Smooth muscle cell (in vitro differentiated cells): Measurements from ENCODE around the gene RAB1A. TPM values are rescaled to one million over a fixed set of nuclear protein-coding genes. Genes with fewer than 3 reads are reported as not detected.
A peak's percentile ranks its signal among the peaks of the same experiment; 100 is the strongest.

Experiments used
- DNase-seq: peaks from one replicate; lab custom pipeline; 2025; ENCODE audit not compliant: unreplicated experiment; lab: John Stamatoyannopoulos, UW
- H2AFZ ChIP-seq: fragments of 200-600 bp; sonication (generic); 2 replicates; pipeline ENCODE4 v1.6.0; 2016; ENCODE audit warnings: antibody characterized with exemption, low read depth, mild to moderate bottlenecking
- H3F3A ChIP-seq: fragments of 200-600 bp; sonication (generic); 2 replicates; pipeline ENCODE4 v1.6.0; 2017; ENCODE audit warnings: antibody characterized with exemption, low read depth
- H3K27ac ChIP-seq: fragments of 200-600 bp; sonication (generic); 2 replicates; pipeline ENCODE4 v1.5.1; 2016; ENCODE audit warnings: low read depth, mild to moderate bottlenecking
- H3K27me3 ChIP-seq: fragments of 200-600 bp; sonication (generic); 2 replicates; pipeline ENCODE4 v1.6.1; 2016; ENCODE audit warnings: low read depth, mild to moderate bottlenecking
- H3K36me3 ChIP-seq: fragments of 200-600 bp; sonication (generic); 2 replicates; pipeline ENCODE4 v1.5.1; 2016; ENCODE audit warnings: low read depth
- H3K4me1 ChIP-seq: fragments of 200-600 bp; sonication (generic); 2 replicates; pipeline ENCODE4 v1.5.1; 2016; ENCODE audit warnings: low read depth
- H3K4me2 ChIP-seq: fragments of 200-600 bp; sonication (generic); 2 replicates; pipeline ENCODE4 v1.6.0; 2016; ENCODE audit warnings: mild to moderate bottlenecking
- H3K4me3 ChIP-seq: fragments of 200-600 bp; sonication (generic); 2 replicates; pipeline ENCODE4 v1.5.1; 2016; ENCODE audit warnings: mild to moderate bottlenecking
- H3K79me2 ChIP-seq: fragments of 200-600 bp; sonication (generic); 2 replicates; pipeline ENCODE4 v1.6.0; 2016; ENCODE audit warnings: low read depth, mild to moderate bottlenecking
- H3K9ac ChIP-seq: fragments of 200-600 bp; sonication (generic); 2 replicates; pipeline ENCODE4 v1.6.0; 2016; ENCODE audit warnings: low read depth
- H3K9me3 ChIP-seq: fragments of 200-600 bp; sonication (generic); replicated peaks from 2 replicates; pipeline ENCODE4 v1.5.1; 2016; ENCODE audit warnings: low read depth
- H4K20me1 ChIP-seq: fragments of 200-600 bp; sonication (generic); 2 replicates; pipeline ENCODE4 v1.6.0; 2016; ENCODE audit warnings: low read depth
- CTCF ChIP-seq: fragments of 200-600 bp; sonication (generic); IDR thresholded peaks from 2 replicates; pipeline ENCODE4 v1.5.1; 2017; ENCODE audit warnings: borderline replicate concordance, mild to moderate bottlenecking, antibody characterized with exemption; ENCODE audit not compliant: insufficient read depth, poor library complexity, severe bottlenecking
- WGBS: methylation state at CpG from one replicate; pipeline ENCODE4 v1.1.7; 2016; ENCODE audit warnings: low lambda C conversion rate; 5-methylcytosine and 5-hydroxymethylcytosine counted together
- polyA plus RNA-seq: library from polyadenylated mRNA; unstranded; fragments of >200 nt; fragmentation: Nextera tagmentation; extraction: Ambion mirVana; gene quantifications from 2 replicates; pipeline ENCODE4 v1.2.1, GENCODE V29; 2016
- total RNA-seq: library from RNA; depleted of rRNA; stranded (reverse); fragments of >200 nt; gene quantifications from 2 replicates; pipeline ENCODE4 v1.2.3, GENCODE V29; 2014

RAB1A gene
- total and polyA plus RNA-seq, 2 experiments from 2014 or later, result 250 to 361 TPM

- no peak for DNase-seq
- 84% methylated on average over 7 of the region's 7 CpGs for WGBS
- Histone ChIP-seq H3K4me1 (peaks cover 22% of the 10 kb centered on the region), H3F3A (no peaks in the 10 kb centered on the region), H3K4me3 (no peak overlapping the region), H4K20me1 (peaks cover 100% of the 10 kb centered on the region), H3K4me2 (no peak overlapping the region), H3K27ac (no peak overlapping the region), H3K36me3 (no peaks in the 10 kb centered on the region), H3K9me3 (no peaks in the 10 kb centered on the region), H2AFZ (no peak overlapping the region), H3K79me2 (peaks cover 100% of the 10 kb centered on the region), H3K9ac (no peak overlapping the region), H3K27me3 (no peaks in the 10 kb centered on the region)
- no peak for TF ChIP-seq CTCF
Observed at GRCh38 chr2:65122313-65122712, 7.6 kb downstream of the RAB1A start.

GRCh38 chr2:65120990-65121693 is 8.8 kb downstream of the RAB1A start:
- Histone ChIP-seq H3K36me3 (no peaks in the 10 kb centered on the region), H4K20me1 (peaks cover 100% of the 10 kb centered on the region), H3K9ac (no peak overlapping the region), H3K27me3 (no peaks in the 10 kb centered on the region), H3K4me3 (no peak overlapping the region), H3K9me3 (no peaks in the 10 kb centered on the region), H3K4me1 (peaks cover 11% of the 10 kb centered on the region), H3F3A (no peaks in the 10 kb centered on the region), H3K79me2 (peaks cover 100% of the 10 kb centered on the region), H2AFZ (no peak overlapping the region), H3K27ac (no peak overlapping the region), H3K4me2 (no peak overlapping the region)
- WGBS, result 85% methylated on average over 5 of the region's 5 CpGs
- no peak for DNase-seq
- no peak for TF ChIP-seq CTCF

GRCh38 chr2:65116645-65117044 is 13.3 kb downstream of the RAB1A start:
- H3F3A ChIP-seq, result peaks cover 4% of the 10 kb centered on the region
- peaks cover 100% of the 10 kb centered on the region for H4K20me1 ChIP-seq
- H2AFZ ChIP-seq, result no peak overlapping the region
- no peak overlapping the region for H3K4me2 ChIP-seq
- H3K36me3 ChIP-seq, result no peaks in the 10 kb centered on the region
- H3K9ac ChIP-seq, result no peak overlapping the region
- peaks cover 4% of the 10 kb centered on the region for H3K4me1 ChIP-seq
- DNase-seq, result no peak
- TF ChIP-seq CTCF, result no peak
- no peaks in the 10 kb centered on the region for H3K9me3 ChIP-seq
- H3K79me2 ChIP-seq, result peaks cover 99% of the 10 kb centered on the region
- no peak overlapping the region for H3K4me3 ChIP-seq
- H3K27me3 ChIP-seq, result no peaks in the 10 kb centered on the region
- peak overlapping the region; percentile 5 for H3K27ac ChIP-seq

- Histone ChIP-seq H3K27me3 (no peaks in the 10 kb centered on the region), H3K36me3 (no peaks in the 10 kb centered on the region), H4K20me1 (peaks cover 100% of the 10 kb centered on the region), H3K4me2 (no peak overlapping the region), H3F3A (peaks cover 4% of the 10 kb centered on the region), H3K27ac (no peak overlapping the region), H2AFZ (no peak overlapping the region), H3K9me3 (no peaks in the 10 kb centered on the region), H3K4me1 (peaks cover 4% of the 10 kb centered on the region), H3K9ac (no peak overlapping the region), H3K4me3 (no peak overlapping the region), H3K79me2 (peaks cover 99% of the 10 kb centered on the region)
- no peak for TF ChIP-seq CTCF
- no peak for DNase-seq
Observed at GRCh38 chr2:65114921-65115320, 15.0 kb downstream of the RAB1A start.
